Testis (tissue), 3 donors: Measurements from ENCODE around the gene SKI. TPM values are rescaled to one million over a fixed set of nuclear protein-coding genes. Genes with fewer than 3 reads are reported as not detected.
"Not testable (repeated sequence)": the region's sequence is repeated elsewhere in the genome, so short reads cannot be mapped to it uniquely, and the experiment has no call there.

ENCODE experiments used
- DNase-seq: peaks from one replicate; pipeline ENCODE4 v3.0.0-alpha.2; 2019
- H3K27ac ChIP-seq, 2 donors: fragments of 200-600 bp; sonication (generic); one replicate each; pipeline ENCODE4 v1.5.1; 2019
- H3K27me3 ChIP-seq: fragments of 200-600 bp; sonication (generic); one replicate; pipeline ENCODE4 v1.5.1; 2019
- H3K36me3 ChIP-seq: fragments of 200-600 bp; sonication (generic); one replicate; pipeline ENCODE4 v1.5.1; 2017; ENCODE audit warnings: low read depth; ENCODE audit errors: missing control alignments
- H3K4me1 ChIP-seq: fragments of 200-600 bp; sonication (generic); one replicate; pipeline ENCODE4 v1.5.1; 2019
- H3K4me3 ChIP-seq, 2 donors: fragments of 200-600 bp; sonication (generic); one replicate each; pipeline ENCODE4 v1.5.1; 2017 to 2019
- H3K9me3 ChIP-seq: fragments of 200-600 bp; sonication (generic); one replicate; pipeline ENCODE4 v1.5.1; 2017
- POLR2A ChIP-seq: fragments of 450-650 bp; IDR thresholded peaks from one replicate; pipeline ENCODE4 v1.6.1; 2017; ENCODE audit warnings: antibody characterized with exemption, mild to moderate bottlenecking, moderate library complexity
- WGBS, 2 donors: methylation state at CpG; one replicate each; pipeline ENCODE4 v1.1.5; 2018; 5-methylcytosine and 5-hydroxymethylcytosine counted together
- intact Hi-C: fragments of 100-400 bp; cut with DNase I; formaldehyde crosslinking; loops from one replicate; pipeline ENCODE4 v1.15.1; 2023; ENCODE audit warnings: low total_unique reads
- polyA plus RNA-seq: library from polyadenylated mRNA; stranded (reverse); fragments of 350-450 nt; fragmentation: Illumina TruSeq; extraction: RNeasy Lipid Tissue Mini Kit (QIAGEN cat#74804); gene quantifications from one replicate; pipeline ENCODE4 v1.2.3, GENCODE V29; 2014; ENCODE audit warnings: low read depth, low replicate concordance; ENCODE audit not compliant: insufficient read depth
- total RNA-seq, 2 donors: library from RNA; depleted of rRNA; stranded (reverse); fragments of >200 nt; gene quantifications; one replicate each; pipeline ENCODE4 v1.2.3, GENCODE V29; 2016
- TF ChIP-seq, protein P1 (sequence below), 3 experiments: fragments of 450-650 bp in 2 of 3; fragments of 200-600 bp in 1 of 3; sonication (generic) in 1 of 3; IDR thresholded peaks; one replicate each; pipeline ENCODE4 v1.5.1; 2016 to 2019; ENCODE audit warnings: antibody characterized with exemption in 3 of 3, mild to moderate bottlenecking in 2 of 3, moderate library complexity in 1 of 3

The SKI gene
- total and polyA plus RNA-seq, 3 donors from 2014 or later: 40.2 to 87.1 (median 85.7) TPM

DNA sequence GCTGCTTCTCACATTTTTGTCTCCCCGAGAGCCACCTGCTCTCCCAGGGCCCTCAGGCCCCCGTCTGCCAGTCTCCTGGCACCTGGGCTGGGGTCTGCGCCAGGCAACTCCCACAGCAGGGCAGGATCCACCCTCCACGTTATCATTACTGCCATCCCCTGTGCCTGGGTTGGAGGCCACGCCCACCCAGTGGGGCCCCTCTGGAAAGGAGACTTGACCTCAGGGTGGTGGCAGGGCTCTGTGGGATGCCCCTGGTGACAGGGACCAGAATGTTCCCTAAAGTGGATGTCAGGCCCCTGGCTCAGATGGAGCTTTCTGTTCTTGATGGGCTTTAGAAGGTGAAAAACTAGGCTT, 66.6 kb downstream of the SKI start:
- no peak overlapping the region for H3K27ac ChIP-seq
- H3K27me3 ChIP-seq: no peaks in the 10 kb centered on the region
- DNase-seq: no peak
- intact Hi-C loops: no loop called here
- peaks cover 42% of the 10 kb centered on the region for H3K4me1 ChIP-seq
- no peaks in the 10 kb centered on the region for H3K9me3 ChIP-seq
- H3K36me3 ChIP-seq: no peaks in the 10 kb centered on the region
- TF ChIP-seq POLR2A: no peak
- TF ChIP-seq, protein P1, sequence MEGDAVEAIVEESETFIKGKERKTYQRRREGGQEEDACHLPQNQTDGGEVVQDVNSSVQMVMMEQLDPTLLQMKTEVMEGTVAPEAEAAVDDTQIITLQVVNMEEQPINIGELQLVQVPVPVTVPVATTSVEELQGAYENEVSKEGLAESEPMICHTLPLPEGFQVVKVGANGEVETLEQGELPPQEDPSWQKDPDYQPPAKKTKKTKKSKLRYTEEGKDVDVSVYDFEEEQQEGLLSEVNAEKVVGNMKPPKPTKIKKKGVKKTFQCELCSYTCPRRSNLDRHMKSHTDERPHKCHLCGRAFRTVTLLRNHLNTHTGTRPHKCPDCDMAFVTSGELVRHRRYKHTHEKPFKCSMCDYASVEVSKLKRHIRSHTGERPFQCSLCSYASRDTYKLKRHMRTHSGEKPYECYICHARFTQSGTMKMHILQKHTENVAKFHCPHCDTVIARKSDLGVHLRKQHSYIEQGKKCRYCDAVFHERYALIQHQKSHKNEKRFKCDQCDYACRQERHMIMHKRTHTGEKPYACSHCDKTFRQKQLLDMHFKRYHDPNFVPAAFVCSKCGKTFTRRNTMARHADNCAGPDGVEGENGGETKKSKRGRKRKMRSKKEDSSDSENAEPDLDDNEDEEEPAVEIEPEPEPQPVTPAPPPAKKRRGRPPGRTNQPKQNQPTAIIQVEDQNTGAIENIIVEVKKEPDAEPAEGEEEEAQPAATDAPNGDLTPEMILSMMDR (IDR thresholded peaks at IDR 0.05): no peak
- 57% methylated on average over 5 of the region's 5 CpGs; no CpG with 5 or more reads in 1 of the 2 donors for WGBS, 2 donors
- H3K4me3 ChIP-seq: no peak overlapping the region

DNA sequence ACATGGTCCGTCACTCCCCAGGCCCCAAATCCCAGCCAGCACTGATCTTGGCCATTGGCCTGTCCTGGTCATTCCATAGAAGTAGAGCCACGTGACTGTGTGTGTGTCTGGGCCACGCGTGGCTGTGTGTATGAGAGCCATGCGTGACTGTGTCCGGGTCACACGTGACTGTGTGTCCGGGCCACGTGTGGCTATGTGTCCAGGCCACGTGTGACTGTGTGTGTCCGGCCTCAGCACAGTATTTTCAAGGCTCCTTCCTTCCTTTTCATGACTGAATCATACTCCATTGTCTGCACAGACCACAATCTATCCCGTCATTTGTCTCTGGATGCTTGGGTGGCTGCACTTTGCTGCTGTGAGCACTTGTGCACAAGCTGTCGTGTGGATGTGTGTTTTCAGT, 67.4 kb downstream of the SKI start:
- H3K27me3 ChIP-seq: no peaks in the 10 kb centered on the region
- intact Hi-C loops: no loop called here
- no peak overlapping the region for H3K27ac ChIP-seq
- 94% methylated on average over 13 of the region's 13 CpGs for WGBS, 2 donors
- H3K36me3 ChIP-seq: no peaks in the 10 kb centered on the region
- H3K4me3 ChIP-seq: no peak overlapping the region
- DNase-seq: no peak
- TF ChIP-seq, protein P1 (IDR thresholded peaks at IDR 0.05): no peak
- no peak for TF ChIP-seq POLR2A
- peaks cover 42% of the 10 kb centered on the region for H3K4me1 ChIP-seq
- H3K9me3 ChIP-seq: no peaks in the 10 kb centered on the region

DNA sequence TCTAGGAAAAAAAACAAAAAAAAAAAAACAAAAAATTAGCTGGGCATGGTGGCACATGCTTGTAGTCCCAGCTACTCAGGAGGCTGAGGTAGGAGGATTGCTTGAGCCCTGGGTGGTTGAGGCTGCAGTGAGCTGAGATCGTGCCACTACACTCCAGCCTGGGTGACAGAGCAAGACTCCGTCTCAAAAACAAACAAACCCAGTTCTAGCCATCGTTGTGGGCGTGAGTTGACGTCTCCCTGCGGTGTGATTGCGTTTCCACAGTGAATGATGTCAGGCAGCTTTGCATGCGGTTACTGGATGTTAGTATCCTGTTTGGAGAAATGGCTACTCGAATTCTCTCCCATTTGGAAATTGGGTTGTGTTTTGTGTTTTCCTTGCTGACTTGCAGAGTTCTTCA, 68.1 kb downstream of the SKI start:
- WGBS, 2 donors: 86 to 87% methylated on average over 9 of the region's 9 CpGs
- DNase-seq, H3K9me3 ChIP-seq, H3K27ac ChIP-seq, intact Hi-C loops, H3K27me3 ChIP-seq, H3K4me3 ChIP-seq, H3K36me3 ChIP-seq: not testable (repeated sequence)
- peaks cover 40% of the 10 kb centered on the region for H3K4me1 ChIP-seq

DNA sequence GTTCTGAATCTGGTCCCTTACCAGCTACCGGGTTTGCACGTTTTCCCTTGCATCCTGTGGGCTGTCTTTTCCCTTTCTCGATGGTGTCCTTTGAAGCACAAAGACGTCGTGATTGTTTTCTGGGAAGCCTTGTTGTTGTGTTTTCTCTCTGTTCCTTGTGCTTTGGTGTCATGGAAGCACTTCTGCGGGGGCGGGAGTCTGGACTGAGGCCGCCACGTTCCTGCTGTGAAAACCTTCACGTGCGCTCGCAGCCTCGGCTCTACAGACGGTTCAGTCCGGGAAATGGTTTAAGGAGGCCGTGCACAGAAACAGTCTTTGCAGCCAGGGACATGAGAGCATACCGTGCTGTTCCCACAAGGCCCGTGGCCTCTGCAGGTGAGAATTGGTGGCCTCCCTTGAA, 68.5 kb downstream of the SKI start:
- Histone ChIP-seq H3K27ac (no peak overlapping the region), H3K4me1 (peaks cover 40% of the 10 kb centered on the region), H3K4me3 (no peak overlapping the region), H3K9me3 (no peaks in the 10 kb centered on the region), H3K27me3 (no peaks in the 10 kb centered on the region), H3K36me3 (no peaks in the 10 kb centered on the region)
- intact Hi-C loops: no loop called here
- no peak for DNase-seq
- WGBS, 2 donors: 81 to 88% methylated on average over 18 of the region's 18 CpGs
- no peak for TF ChIP-seq POLR2A
- TF ChIP-seq, protein P1 (IDR thresholded peaks at IDR 0.05): no peak

DNA sequence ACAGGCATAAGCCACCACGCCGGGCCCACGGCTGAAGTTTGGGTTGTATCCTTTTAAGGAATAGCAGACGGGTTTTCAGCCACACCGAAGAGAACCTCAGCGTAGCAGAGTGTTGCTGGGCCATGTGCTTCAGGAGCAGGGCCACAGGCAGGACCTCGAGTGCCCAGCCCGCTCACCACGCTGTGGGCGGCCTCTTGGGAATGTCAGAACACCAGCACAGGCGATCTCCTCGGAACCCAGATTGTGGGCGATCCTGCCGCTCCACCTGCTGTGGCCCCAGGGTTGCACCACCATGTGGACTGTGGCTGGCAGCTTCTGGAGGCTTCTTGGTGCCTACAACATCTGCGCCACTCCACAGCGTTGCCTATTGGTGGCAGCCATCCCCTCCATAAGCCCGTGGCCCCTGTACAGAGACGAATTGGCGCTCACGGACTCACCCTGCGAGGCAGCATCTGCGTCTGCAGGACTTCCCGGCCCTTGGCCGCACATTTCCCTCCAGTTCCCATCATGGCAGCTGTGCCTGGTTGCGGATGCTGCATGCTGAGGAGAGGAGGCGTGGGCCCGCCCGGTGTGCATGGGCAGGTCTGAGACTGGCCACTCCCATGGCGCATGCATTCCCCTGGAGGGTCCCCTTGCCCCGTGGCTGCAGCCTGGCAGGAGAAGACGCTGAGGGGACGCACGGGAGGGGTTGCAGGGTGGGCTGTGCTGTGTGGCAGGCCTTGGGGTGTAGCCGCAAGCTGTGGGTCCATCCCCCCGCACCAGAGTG, 69.3 kb downstream of the SKI start:
- H3K4me1 ChIP-seq: peaks cover 32% of the 10 kb centered on the region
- no peak overlapping the region for H3K4me3 ChIP-seq
- WGBS, 2 donors: 92 to 95% methylated on average over 21 to 35 of the region's 35 CpGs
- no peaks in the 10 kb centered on the region for H3K27me3 ChIP-seq
- DNase-seq: no peak
- intact Hi-C loops: no loop called here
- no peaks in the 10 kb centered on the region for H3K9me3 ChIP-seq
- TF ChIP-seq POLR2A: no peak
- TF ChIP-seq, protein P1 (IDR thresholded peaks at IDR 0.05): no peak
- H3K27ac ChIP-seq: no peak overlapping the region
- no peaks in the 10 kb centered on the region for H3K36me3 ChIP-seq
